SH-SY5Y (cell line): ENCODE results near the gene ACO1.

Source experiments
- GATA2 ChIP-seq: IDR thresholded peaks from 2 replicates; pipeline ENCODE4 v1.6.1; 2011; ENCODE audit warnings: mild to moderate bottlenecking, low read depth, low read length
- GATA3 ChIP-seq: IDR thresholded peaks from 2 replicates; pipeline ENCODE4 v1.6.1; 2011; ENCODE audit warnings: low read depth, mild to moderate bottlenecking, low read length, moderate library complexity

DNA sequence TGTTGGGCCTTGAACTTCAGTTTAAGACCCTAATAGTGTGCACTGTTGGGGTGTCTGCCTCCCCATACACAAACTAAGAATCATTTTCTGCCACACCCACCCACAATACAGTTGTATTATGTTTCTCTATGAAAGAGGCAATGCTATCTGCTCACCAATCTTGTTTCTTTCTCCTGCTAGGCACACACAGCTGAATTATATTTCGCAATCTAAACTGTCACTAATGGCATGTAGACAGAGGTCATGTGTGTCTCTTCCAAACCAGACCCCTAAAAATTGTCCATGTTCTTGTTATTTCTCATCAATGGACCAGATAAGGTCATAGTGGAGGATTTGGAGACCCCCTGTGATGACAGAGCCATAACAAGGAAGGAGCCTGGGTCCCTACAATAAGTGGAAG lies 84.3 kb downstream of the ACO1 start:
- TF ChIP-seq GATA3 (no peak), GATA2 (no peak; the same call in 1 of the 2 replicates)
